Bronchial epithelial cell (primary cell): ENCODE data around the gene ZFAND4. TPM values are rescaled to one million over a fixed set of nuclear protein-coding genes. Genes with fewer than 3 reads are reported as not detected.
"Not testable (repeated sequence)": the region's sequence is repeated elsewhere in the genome, so short reads cannot be mapped to it uniquely, and the experiment has no call there.

Source experiments
- DNase-seq: peaks from one replicate; pipeline ENCODE4 v3.0.0-alpha.2; 2010; ENCODE audit warnings: low read depth
- FAIRE-seq: peaks from 2 replicates; lab custom pipeline; 2011; peaks lifted over from hg19 to GRCh38; lab: Jason Lieb, UNC
- H3K27me3 ChIP-seq: 2 replicates; pipeline ENCODE4 v1.5.1; 2011; ENCODE audit warnings: low read length; ENCODE audit not compliant: control insufficient read depth, insufficient read depth
- H3K36me3 ChIP-seq: 2 replicates; pipeline ENCODE4 v1.5.1; 2011; ENCODE audit warnings: low read length; ENCODE audit not compliant: control insufficient read depth, insufficient read depth
- H3K4me3 ChIP-seq: 2 replicates; pipeline ENCODE4 v1.5.1; 2011; ENCODE audit warnings: mild to moderate bottlenecking, low read depth, low read length, control low read depth
- CTCF ChIP-seq: IDR thresholded peaks from 2 replicates; pipeline ENCODE4 v1.5.1; 2011; ENCODE audit warnings: mild to moderate bottlenecking, moderate library complexity, low read length, control low read depth, inconsistent platforms; ENCODE audit not compliant: insufficient read depth, severe bottlenecking
- total RNA-seq: library from RNA; depleted of rRNA; stranded (reverse); fragments of >200 nt; gene quantifications from 2 replicates; pipeline ENCODE4 v1.2.1, GENCODE V29; 2014

ZFAND4 gene
- total RNA-seq, 1 donor from 2014 or later: 3.9 TPM

GRCh38 chr10:45673074-45673648, 589 bp upstream of the ZFAND4 start:
- peak overlapping the region; percentile 61 for H3K4me3 ChIP-seq
- DNase-seq (peak; percentile 10), FAIRE-seq (no peak)
- no peaks in the 10 kb centered on the region for H3K36me3 ChIP-seq
- H3K27me3 ChIP-seq: no peaks in the 10 kb centered on the region
- no peak for TF ChIP-seq CTCF

DNA sequence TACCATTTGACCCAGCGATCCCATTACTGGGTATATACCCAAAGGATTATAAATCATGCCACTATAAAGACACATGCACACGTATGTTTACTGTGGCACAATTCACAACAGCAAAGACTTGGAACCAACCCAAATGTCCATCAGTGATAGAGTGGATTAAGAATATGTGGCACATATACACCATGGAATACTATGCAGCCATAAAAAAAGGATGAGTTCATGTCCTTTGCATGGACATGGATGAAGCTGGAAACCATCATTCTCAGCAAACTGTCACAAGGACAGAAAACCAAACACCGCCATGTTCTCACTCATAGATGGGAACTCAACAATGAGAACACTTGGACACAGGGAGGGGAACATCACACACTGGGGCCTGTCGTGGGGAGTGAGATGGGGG, 1.3 kb downstream of the ZFAND4 start:
- not testable (repeated sequence) for FAIRE-seq, DNase-seq, H3K4me3 ChIP-seq, H3K27me3 ChIP-seq, H3K36me3 ChIP-seq

DNA sequence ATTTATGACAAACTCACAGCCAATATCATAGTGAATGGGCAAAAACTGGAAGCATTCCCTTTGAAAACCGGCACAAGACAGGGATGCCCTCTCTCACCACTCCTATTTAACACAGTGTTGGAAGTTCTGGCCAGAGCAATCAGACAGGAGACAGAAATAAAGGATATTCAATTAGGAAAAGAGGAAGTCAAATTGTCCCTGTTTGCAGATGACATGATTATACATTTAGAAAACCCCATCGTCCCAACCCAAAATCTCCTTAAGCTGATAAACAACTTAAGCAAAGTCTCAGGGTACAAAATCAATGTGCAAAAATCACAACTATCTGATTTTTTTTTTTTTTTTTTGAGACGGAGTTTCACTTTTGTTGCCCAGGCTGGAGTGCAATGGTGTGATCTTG, 2.7 kb downstream of the ZFAND4 start:
- H3K36me3 ChIP-seq, DNase-seq, FAIRE-seq, H3K4me3 ChIP-seq, H3K27me3 ChIP-seq: not testable (repeated sequence)

DNA sequence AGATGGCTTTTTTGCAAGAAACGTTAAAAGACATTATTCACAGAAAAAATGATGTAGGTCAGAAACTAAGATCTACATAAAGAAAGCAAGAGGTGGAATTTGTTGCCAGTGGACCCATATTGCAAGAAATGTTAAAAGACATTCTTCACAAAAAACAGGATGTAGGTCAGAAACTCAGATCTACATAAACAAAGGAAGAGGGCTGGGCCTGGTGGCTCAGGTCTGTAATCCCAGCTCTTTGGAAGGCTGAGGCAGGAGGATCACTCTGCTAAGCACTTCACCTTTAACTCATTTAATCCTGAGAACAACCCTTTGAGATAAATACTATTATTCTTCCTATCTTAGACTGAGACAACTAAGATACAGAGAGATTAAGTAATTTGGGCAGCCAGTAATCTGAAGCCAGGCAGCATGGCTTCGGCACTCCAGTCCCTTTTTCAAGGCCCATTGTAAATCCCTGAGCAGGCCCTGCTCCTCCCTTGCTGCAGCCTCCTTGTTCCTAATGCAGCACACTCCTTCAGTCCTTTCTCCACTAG, 11.6 kb downstream of the ZFAND4 start:
- no peak for FAIRE-seq
- H3K4me3 ChIP-seq: no peak overlapping the region

GRCh38 chr10:45657033-45657926, 15.3 kb downstream of the ZFAND4 start:
- no peaks in the 10 kb centered on the region for H3K27me3 ChIP-seq
- no peak for TF ChIP-seq CTCF
- DNase-seq (no peak), FAIRE-seq (no peak)
- H3K4me3 ChIP-seq: no peak overlapping the region
- no peaks in the 10 kb centered on the region for H3K36me3 ChIP-seq

More for the DNA sequence above, 11.6 kb downstream of the ZFAND4 start:
- no peaks in the 10 kb centered on the region for H3K36me3 ChIP-seq
- DNase-seq: no peak
- no peaks in the 10 kb centered on the region for H3K27me3 ChIP-seq
- no peak for TF ChIP-seq CTCF

DNA sequence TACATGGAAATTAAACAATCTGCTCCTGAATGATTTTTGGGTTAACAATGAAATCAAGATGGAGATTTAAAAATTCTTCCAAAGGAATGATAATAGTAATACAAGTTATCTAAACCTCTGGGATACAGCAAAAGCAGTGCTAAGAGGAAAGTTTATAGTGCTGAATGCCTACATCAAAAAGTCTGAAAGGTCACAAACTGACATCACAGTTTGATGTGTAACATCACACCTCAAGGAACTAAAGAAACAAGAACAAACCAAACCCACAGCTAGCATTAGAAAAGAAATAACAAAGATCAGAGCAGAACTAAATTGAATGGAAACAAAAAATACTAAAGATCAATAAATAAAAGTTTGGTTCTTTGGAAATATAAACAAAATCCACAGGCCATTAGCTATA, 17.4 kb downstream of the ZFAND4 start:
- H3K27me3 ChIP-seq: no peaks in the 10 kb centered on the region
- no peak for FAIRE-seq
- no peaks in the 10 kb centered on the region for H3K36me3 ChIP-seq
- H3K4me3 ChIP-seq: no peak overlapping the region
- TF ChIP-seq CTCF: no peak
- DNase-seq: no peak

GRCh38 chr10:45654753-45655141, 17.8 kb downstream of the ZFAND4 start:
- not testable (repeated sequence) for FAIRE-seq, H3K27me3 ChIP-seq, H3K36me3 ChIP-seq, H3K4me3 ChIP-seq, DNase-seq
